ENCODE data around the gene VWF. TPM values are rescaled to one million over a fixed set of nuclear protein-coding genes. Genes with fewer than 3 reads are reported as not detected.

The VWF gene
- total RNA-seq, 2 donors from 2014 or later, result 20.9 to 63.2 TPM

DNA sequence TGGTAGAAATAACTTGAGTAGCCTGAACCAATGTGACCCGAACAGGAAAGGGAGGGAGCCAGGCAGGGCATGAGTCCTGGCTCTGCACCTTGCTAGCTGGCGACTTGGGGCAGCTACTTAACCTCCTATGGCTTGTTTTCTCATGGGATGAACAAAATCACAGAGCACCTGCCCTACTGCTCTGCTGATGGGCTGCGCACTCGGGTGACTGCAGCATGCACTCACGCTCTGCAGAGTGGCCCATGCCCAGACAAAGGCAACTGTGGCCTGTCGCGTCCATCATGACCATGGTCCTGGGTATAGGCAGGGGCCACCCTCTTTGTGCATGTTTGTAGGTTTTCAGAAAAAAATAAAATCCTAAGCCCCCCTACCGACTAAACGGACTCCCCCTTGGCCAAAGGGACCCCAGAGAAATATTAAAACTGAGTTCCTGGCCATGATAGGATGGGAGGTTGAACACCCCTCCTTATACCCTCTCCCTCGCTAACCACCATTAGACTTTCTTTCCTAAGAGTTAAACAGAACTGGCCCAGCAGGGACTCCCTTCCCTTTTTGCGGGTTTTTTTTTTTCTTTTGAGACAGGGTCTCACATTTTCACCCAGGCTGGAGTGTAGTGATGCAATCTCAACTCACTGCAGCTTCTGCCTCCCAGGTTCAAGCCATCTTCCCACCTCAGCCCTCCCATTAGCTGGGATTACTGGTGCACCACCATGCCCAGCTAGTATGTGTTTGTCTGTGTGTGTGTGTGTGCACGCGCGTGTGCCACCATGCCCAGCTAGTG lies 32.5 kb downstream of the VWF start:
- peaks cover 4% of the 10 kb centered on the region for H3K4me1 ChIP-seq
- no peaks in the 10 kb centered on the region for H3K27me3 ChIP-seq
- no peaks in the 10 kb centered on the region for H3K9me3 ChIP-seq
- no peak overlapping the region for H3K27ac ChIP-seq
- intact Hi-C loops (cut with DNase I), result no loop called here
- TF ChIP-seq CTCF (IDR thresholded peaks at IDR 0.05), result no peak
- no peaks in the 10 kb centered on the region for H3K36me3 ChIP-seq
- no peak for DNase-seq
- H3K9ac ChIP-seq (ENCODE audit: low read depth in 2 of 2, low read length in 2 of 2), result no peak overlapping the region
- H3K4me3 ChIP-seq, result no peak overlapping the region

- Histone ChIP-seq H3K36me3 (no peaks in the 10 kb centered on the region), H3K9me3 (no peaks in the 10 kb centered on the region), H3K9ac (ENCODE audit: low read depth in 2 of 2, low read length in 2 of 2) (no peak overlapping the region), H3K4me3 (no peak overlapping the region), H3K27me3 (no peaks in the 10 kb centered on the region), H3K27ac (no peak overlapping the region), H3K4me1 (peaks cover 4% of the 10 kb centered on the region)
- intact Hi-C loops (cut with DNase I), result no loop called here
- TF ChIP-seq CTCF (IDR thresholded peaks at IDR 0.05), result no peak
- no peak for DNase-seq
These were observed 33.7 kb downstream of the VWF start for GRCh38 chr12:6090803-6091202.

DNA sequence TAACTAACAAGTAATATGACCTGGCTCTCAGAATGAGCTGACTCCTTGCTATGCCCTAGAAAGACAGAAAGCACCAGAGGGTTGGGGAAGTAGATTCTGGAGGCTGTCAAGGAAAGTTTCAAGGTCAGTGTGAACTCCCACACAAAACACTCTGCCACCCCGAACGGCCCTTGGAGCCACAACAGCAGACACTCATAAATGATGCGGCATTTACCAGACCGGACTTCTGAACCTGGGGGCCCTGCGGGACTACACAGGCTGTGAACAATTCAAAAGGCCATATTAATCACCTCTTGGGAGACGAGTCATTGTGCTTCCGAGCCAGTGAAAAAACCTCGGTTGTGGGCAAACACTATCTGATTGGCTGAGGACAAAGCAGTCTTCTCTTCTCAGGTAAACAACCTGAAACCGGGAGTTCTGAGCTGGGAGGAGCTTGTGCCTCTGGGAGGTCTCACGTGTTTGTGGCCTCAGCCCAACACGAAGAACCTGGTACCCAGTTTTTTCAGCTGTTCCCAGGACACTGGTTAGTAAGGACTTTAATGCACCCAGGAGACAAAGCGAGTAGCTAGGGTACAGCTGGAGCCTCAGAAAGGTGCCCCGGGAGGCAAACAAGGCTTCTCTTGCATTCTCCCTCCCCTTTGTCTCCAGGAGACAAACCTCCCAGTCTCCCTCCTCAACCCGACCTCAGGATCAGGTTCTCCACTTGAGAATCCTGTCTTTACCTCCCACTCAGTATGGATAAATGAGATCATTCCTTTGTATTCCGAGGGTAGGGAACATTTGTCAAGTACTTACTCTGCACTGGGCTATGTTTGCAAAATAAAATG lies 35.3 kb downstream of the VWF start:
- H3K9ac ChIP-seq (ENCODE audit: low read depth in 2 of 2, low read length in 2 of 2), result no peak overlapping the region
- H3K27ac ChIP-seq, result no peak overlapping the region
- intact Hi-C loops (cut with DNase I), result no loop called here
- no peaks in the 10 kb centered on the region for H3K9me3 ChIP-seq
- no peaks in the 10 kb centered on the region for H3K36me3 ChIP-seq
- H3K27me3 ChIP-seq, result no peaks in the 10 kb centered on the region
- TF ChIP-seq CTCF (IDR thresholded peaks at IDR 0.05), result no peak
- peaks cover 4% of the 10 kb centered on the region for H3K4me1 ChIP-seq
- H3K4me3 ChIP-seq, result no peak overlapping the region
- no peak for DNase-seq

DNA sequence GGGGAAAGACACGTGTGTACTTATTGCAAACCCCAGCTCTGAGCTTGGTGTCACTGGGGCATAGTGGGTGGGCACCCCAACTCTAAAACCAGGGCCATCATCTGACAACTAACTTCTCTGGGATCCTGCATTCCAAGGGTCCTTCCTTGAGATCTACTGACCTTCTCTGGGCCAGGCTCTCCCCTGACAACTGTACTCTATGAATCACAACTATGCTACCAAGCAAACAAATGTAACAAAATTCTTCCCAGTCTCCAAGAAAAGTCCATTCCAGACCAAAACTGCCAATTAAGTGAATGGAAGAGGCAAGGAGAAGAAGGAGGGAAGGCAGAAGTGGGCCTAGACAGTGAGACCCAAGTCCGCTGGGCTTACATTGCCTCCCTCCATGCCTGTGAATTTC lies 38.2 kb downstream of the VWF start:
- no peak for TF ChIP-seq CTCF (IDR thresholded peaks at IDR 0.05)

DNA sequence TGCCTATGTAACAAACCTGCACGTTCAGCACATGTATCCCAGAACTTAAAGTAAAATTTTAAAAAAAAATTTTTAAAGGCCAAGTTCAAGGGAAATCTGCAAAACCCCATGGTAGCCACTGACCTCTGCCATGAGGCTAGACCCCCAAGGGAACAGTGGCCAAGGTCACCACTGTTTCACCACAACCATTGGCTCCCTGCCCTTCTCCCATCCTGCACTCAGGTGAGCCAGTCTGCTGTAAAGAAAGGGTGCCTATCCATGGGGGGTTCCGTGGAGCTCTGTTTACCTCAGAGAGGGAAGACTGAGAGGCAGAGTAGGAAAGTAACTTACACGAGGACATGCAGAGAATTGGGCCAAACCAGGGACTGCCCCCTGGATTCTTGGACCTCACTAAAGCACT lies 38.6 kb downstream of the VWF start:
- Histone ChIP-seq H3K36me3 (no peaks in the 10 kb centered on the region), H3K4me1 (no peaks in the 10 kb centered on the region), H3K4me3 (no peak overlapping the region), H3K27ac (no peak overlapping the region), H3K9ac (ENCODE audit: low read depth in 2 of 2, low read length in 2 of 2) (no peak overlapping the region), H3K27me3 (no peaks in the 10 kb centered on the region), H3K9me3 (no peaks in the 10 kb centered on the region)
- DNase-seq, result no peak
- intact Hi-C loops (cut with DNase I), result no loop called here
- no peak for TF ChIP-seq CTCF (IDR thresholded peaks at IDR 0.05)

More for the DNA sequence above, 38.2 kb downstream of the VWF start:
- Histone ChIP-seq H3K27me3 (no peaks in the 10 kb centered on the region), H3K4me1 (no peaks in the 10 kb centered on the region), H3K36me3 (no peaks in the 10 kb centered on the region), H3K27ac (no peak overlapping the region), H3K4me3 (no peak overlapping the region), H3K9ac (ENCODE audit: low read depth in 2 of 2, low read length in 2 of 2) (no peak overlapping the region), H3K9me3 (no peaks in the 10 kb centered on the region)
- no peak for DNase-seq
- intact Hi-C loops (cut with DNase I), result no loop called here

Measured in colonic mucosa (tissue), 4 donors.